MCF 10A (cell line): ENCODE results near the gene DIAPH3. TPM values are rescaled to one million over a fixed set of nuclear protein-coding genes. Genes with fewer than 3 reads are reported as not detected.
"Not testable (repeated sequence)": the region's sequence is repeated elsewhere in the genome, so short reads cannot be mapped to it uniquely, and the experiment has no call there.

Source experiments
- BruUV-seq: library from RNA; stranded (reverse); fragments of 400-500 nt; replicated peaks from 2 replicates; lab custom pipeline; 2021; lab: Mats Ljungman, UMichigan
- CTCF ChIA-PET: fragments of 300-600 bp; sonication (Branson Sonifier 250); formaldehyde crosslinking; extraction: SDS; loops from one replicate; lab custom pipeline; 2021; ENCODE audit warnings: antibody characterized with exemption, inconsistent platforms; lab: Yijun Ruan, JAX
- POLR2A ChIA-PET: fragments of 300-600, 350-650 bp; sonication (Branson Sonifier 250); formaldehyde crosslinking; extraction: SDS; loops from one replicate; lab custom pipeline; 2020; ENCODE audit warnings: antibody characterized with exemption, inconsistent platforms; lab: Yijun Ruan, JAX
- DNase-seq: peaks from one replicate; pipeline ENCODE4 v3.0.0-alpha.2; 2018; ENCODE audit not compliant: unreplicated experiment
- H3K27ac Mint-ChIP-seq: one replicate; pipeline ENCODE4 v1.8.0; 2022; ENCODE audit warnings: mild to moderate bottlenecking, low read depth, mixed read lengths; ENCODE audit not compliant: unreplicated experiment
- H3K27me3 Mint-ChIP-seq: one replicate; pipeline ENCODE4 v1.8.0; 2022; ENCODE audit warnings: mixed read lengths; ENCODE audit not compliant: insufficient read depth, unreplicated experiment
- H3K36me3 Mint-ChIP-seq: one replicate; pipeline ENCODE4 v1.8.0; 2022; ENCODE audit warnings: mild to moderate bottlenecking, moderate library complexity, mixed read lengths; ENCODE audit not compliant: insufficient read depth, unreplicated experiment
- H3K4me1 Mint-ChIP-seq: one replicate; pipeline ENCODE4 v1.8.0; 2022; ENCODE audit warnings: mixed read lengths; ENCODE audit not compliant: insufficient read depth, unreplicated experiment
- H3K4me3 Mint-ChIP-seq: one replicate; pipeline ENCODE4 v1.8.0; 2022; ENCODE audit warnings: mild to moderate bottlenecking, moderate library complexity, mixed read lengths; ENCODE audit not compliant: unreplicated experiment
- H3K9me3 Mint-ChIP-seq: one replicate; pipeline ENCODE4 v1.8.0; 2022; ENCODE audit warnings: mixed read lengths; ENCODE audit not compliant: unreplicated experiment
- CTCF ChIP-seq: fragments of 200-600 bp; IDR thresholded peaks from one replicate; pipeline ENCODE4 v1.8.0; 2022; ENCODE audit warnings: antibody characterized with exemption, mild to moderate bottlenecking; ENCODE audit not compliant: unreplicated experiment
- intact Hi-C: fragments of 100-400 bp; cut with micrococcal nuclease; formaldehyde crosslinking; loops from 2 replicates; pipeline ENCODE4 v1.14.1; 2022
- total RNA-seq: library from RNA; stranded (reverse); gene quantifications from 2 replicates; pipeline ENCODE4 v1.2.3, GENCODE V29; 2022

Gene DIAPH3
- total RNA-seq, 1 experiment from 2014 or later: 34.7 TPM

GRCh38 chr13:60210510-60211330 is 47.0 kb upstream of the DIAPH3 start:
- Mint-ChIP-seq H3K27ac (no peak overlapping the region), H3K27me3 (peaks cover 81% of the 10 kb centered on the region), H3K4me1 (no peaks in the 10 kb centered on the region), H3K4me3 (no peak overlapping the region), H3K36me3 (no peaks in the 10 kb centered on the region), H3K9me3 (no peaks in the 10 kb centered on the region)
- BruUV-seq: no TSS peak
- CTCF ChIA-PET: no interaction called here
- intact Hi-C loops: no loop called here
- no peak for TF ChIP-seq CTCF
- POLR2A ChIA-PET: no interaction called here
- no peak for DNase-seq

GRCh38 chr13:60205499-60205898 is 41.8 kb upstream of the DIAPH3 start:
- POLR2A ChIA-PET: not testable (repeated sequence)

GRCh38 chr13:60201286-60201685 is 37.6 kb upstream of the DIAPH3 start:
- no peak for DNase-seq
- TF ChIP-seq CTCF: no peak
- H3K27ac Mint-ChIP-seq: no peak overlapping the region
- no peaks in the 10 kb centered on the region for H3K9me3 Mint-ChIP-seq
- BruUV-seq: no TSS peak
- CTCF ChIA-PET: interaction anchor here (0.6 kb wide), 1 partner anchor 651 kb away, joined by 3 read pairs; no protein-coding TSS in a partner anchor
- no peaks in the 10 kb centered on the region for H3K36me3 Mint-ChIP-seq
- H3K27me3 Mint-ChIP-seq: peaks cover 22% of the 10 kb centered on the region
- intact Hi-C loops: no loop called here
- no peaks in the 10 kb centered on the region for H3K4me1 Mint-ChIP-seq
- H3K4me3 Mint-ChIP-seq: no peak overlapping the region
- POLR2A ChIA-PET: no interaction called here

More at GRCh38 chr13:60205499-60205898, 41.8 kb upstream of the DIAPH3 start:
- H3K4me1 Mint-ChIP-seq, H3K36me3 Mint-ChIP-seq, intact Hi-C loops, BruUV-seq, DNase-seq, CTCF ChIA-PET, H3K27ac Mint-ChIP-seq, H3K9me3 Mint-ChIP-seq, H3K4me3 Mint-ChIP-seq: not testable (repeated sequence)
- peaks cover 59% of the 10 kb centered on the region for H3K27me3 Mint-ChIP-seq

GRCh38 chr13:60195893-60196292 is 32.2 kb upstream of the DIAPH3 start:
- H3K27ac Mint-ChIP-seq, DNase-seq, H3K4me3 Mint-ChIP-seq, POLR2A ChIA-PET, CTCF ChIA-PET, H3K36me3 Mint-ChIP-seq, H3K27me3 Mint-ChIP-seq, intact Hi-C loops, H3K4me1 Mint-ChIP-seq, BruUV-seq, H3K9me3 Mint-ChIP-seq: not testable (repeated sequence)

DNA sequence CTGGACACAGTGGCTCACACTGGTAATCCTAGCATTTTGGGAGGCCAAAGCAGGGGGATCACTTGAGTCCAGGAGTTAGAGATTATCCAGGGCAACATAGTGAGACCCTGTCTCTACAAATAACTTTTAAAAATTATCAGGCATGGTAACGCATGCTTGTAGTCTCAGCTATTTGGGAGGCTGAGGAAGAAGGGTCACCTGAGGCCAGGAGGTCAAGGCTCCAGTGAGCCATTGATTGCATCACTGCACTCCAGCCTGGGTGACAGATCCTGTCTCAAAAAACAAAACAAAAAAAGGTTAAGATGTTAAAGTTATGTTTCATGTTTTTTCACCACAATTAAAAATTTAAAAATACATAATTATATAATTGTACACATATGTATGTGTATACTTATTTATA is 19.2 kb upstream of the DIAPH3 start:
- no peak for DNase-seq
- Mint-ChIP-seq H3K27ac (no peak overlapping the region), H3K4me1 (no peaks in the 10 kb centered on the region), H3K36me3 (no peaks in the 10 kb centered on the region), H3K27me3 (peaks cover 10% of the 10 kb centered on the region), H3K4me3 (no peak overlapping the region), H3K9me3 (no peaks in the 10 kb centered on the region)
- CTCF ChIA-PET: no interaction called here
- BruUV-seq: no TSS peak
- intact Hi-C loops: no loop called here
- POLR2A ChIA-PET: interaction anchor here (0.6 kb wide), 1 partner anchor 10 kb away, joined by 3 read pairs; no protein-coding TSS in a partner anchor
- no peak for TF ChIP-seq CTCF
